22Rv1 (cell line): ENCODE results near the gene SLC2A9.

ENCODE experiments used
- ZFX ChIP-seq: fragments of 450-650 bp; IDR thresholded peaks from 2 replicates; pipeline ENCODE4 v1.6.1; 2017; ENCODE audit warnings: antibody characterized with exemption, borderline replicate concordance
- TF ChIP-seq, protein P1 (sequence below): fragments of 450-650 bp; IDR thresholded peaks from 2 replicates; pipeline ENCODE4 v1.5.1; 2017; ENCODE audit warnings: mild to moderate bottlenecking

DNA sequence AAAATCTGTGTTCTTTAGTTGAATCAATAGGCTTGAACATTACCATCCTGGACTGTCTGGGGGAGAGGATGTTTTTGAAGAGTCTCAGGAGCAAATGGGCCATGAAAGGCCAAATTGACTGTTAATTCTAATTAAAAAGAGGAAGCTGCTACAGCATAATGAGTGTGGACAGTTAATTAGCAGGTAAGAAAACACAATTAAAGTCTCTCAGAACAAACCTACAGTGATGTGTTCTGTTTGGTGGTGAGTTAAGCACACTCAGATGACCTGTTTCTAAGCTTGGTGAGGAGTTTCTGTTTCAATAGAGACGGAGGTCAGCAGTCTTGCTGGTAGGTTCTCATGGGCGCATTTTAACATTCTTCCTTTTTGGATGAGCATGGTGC is 171.8 kb downstream of the SLC2A9 start:
- TF ChIP-seq, protein P1, sequence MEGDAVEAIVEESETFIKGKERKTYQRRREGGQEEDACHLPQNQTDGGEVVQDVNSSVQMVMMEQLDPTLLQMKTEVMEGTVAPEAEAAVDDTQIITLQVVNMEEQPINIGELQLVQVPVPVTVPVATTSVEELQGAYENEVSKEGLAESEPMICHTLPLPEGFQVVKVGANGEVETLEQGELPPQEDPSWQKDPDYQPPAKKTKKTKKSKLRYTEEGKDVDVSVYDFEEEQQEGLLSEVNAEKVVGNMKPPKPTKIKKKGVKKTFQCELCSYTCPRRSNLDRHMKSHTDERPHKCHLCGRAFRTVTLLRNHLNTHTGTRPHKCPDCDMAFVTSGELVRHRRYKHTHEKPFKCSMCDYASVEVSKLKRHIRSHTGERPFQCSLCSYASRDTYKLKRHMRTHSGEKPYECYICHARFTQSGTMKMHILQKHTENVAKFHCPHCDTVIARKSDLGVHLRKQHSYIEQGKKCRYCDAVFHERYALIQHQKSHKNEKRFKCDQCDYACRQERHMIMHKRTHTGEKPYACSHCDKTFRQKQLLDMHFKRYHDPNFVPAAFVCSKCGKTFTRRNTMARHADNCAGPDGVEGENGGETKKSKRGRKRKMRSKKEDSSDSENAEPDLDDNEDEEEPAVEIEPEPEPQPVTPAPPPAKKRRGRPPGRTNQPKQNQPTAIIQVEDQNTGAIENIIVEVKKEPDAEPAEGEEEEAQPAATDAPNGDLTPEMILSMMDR = no peak
- TF ChIP-seq ZFX = no peak
